Activated effector memory CD4-positive, alpha-beta T cell treated with anti-CD3 and anti-CD28 coated beads, Interleukin-2, amount 50 U/mL, for 16 hours (primary cell): ENCODE measurements around the gene EFNA3.

ENCODE experiments used
- DNase-seq: peaks from one replicate; pipeline ENCODE4 v3.0.0-alpha.2; 2020

The EFNA3 gene

GRCh38 chr1:155085504-155086127 lies 7.0 kb downstream of the EFNA3 start:
- peak; percentile 92 for DNase-seq

GRCh38 chr1:155086128-155086741 lies 7.6 kb downstream of the EFNA3 start:
- peak; percentile 93 for DNase-seq

GRCh38 chr1:155086856-155087535 lies 8.4 kb downstream of the EFNA3 start:
- no peak for DNase-seq

GRCh38 chr1:155091071-155092051 lies 12.7 kb downstream of the EFNA3 start:
- peak; percentile 93 for DNase-seq

DNA sequence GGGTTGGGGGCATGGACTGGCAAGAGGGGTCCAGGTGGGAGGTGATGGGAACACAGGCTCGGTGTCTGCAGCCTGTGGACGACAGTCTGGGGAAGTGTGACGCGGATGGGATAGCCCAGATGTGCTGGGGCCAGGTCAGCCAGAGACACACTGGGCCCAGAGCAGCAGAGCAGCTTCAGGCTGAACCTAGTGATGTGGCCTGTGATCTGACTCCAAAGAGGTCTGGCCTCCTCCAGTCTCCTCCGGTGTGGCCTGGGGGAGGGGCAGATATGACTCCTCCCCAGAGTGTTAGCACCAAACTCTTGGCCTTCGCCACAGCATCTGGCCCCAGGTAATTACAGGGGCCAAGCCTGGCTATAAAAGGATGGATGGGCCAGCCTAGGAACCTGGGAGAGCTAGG lies 13.5 kb downstream of the EFNA3 start:
- no peak for DNase-seq

DNA sequence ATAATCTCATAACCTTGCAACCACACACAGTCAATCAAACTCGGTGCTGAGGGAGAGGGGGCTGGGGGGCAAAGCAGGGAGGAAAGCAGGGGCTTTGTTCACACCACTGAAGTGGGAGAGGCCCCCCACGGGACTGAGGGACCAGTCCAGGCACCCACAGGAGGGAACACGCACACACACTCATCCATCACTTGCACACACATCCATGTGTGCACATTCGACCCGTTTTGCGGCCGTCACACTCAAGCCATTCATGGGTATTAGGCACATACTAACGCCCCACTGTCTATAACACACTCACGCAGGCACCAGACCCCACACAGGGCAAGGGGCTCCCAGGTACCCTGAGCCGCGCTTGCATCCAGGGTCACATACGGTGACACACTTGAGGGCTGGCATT lies 14.0 kb downstream of the EFNA3 start:
- no peak for DNase-seq

- no peak for DNase-seq
Observed at GRCh38 chr1:155093911-155094621, 15.4 kb downstream of the EFNA3 start.

GRCh38 chr1:155094622-155094948 lies 15.9 kb downstream of the EFNA3 start:
- no peak for DNase-seq

DNA sequence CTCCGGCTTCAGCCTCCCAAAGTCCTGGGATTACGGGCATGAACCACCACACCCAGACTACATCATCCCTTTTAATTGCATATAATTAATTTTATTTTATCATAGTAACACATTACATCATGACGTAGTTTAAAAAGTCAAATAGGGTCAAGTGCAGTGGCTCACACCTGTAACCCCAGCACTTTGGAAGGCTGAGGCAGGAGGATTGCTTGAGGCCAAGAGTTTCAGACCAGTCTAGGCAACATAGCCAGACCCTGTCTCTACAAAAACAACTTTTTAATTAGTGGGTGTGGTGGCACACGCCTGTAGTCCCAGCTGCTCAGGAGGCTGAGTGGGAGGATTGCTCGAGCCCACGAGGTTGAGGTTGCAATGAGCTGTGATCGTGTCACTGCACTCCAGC lies 20.7 kb downstream of the EFNA3 start:
- no peak for DNase-seq

GRCh38 chr1:155103325-155103724 lies 24.7 kb downstream of the EFNA3 start:
- DNase-seq: no peak

- no peak for DNase-seq
Observed at GRCh38 chr1:155104605-155105534, 26.2 kb downstream of the EFNA3 start.

DNA sequence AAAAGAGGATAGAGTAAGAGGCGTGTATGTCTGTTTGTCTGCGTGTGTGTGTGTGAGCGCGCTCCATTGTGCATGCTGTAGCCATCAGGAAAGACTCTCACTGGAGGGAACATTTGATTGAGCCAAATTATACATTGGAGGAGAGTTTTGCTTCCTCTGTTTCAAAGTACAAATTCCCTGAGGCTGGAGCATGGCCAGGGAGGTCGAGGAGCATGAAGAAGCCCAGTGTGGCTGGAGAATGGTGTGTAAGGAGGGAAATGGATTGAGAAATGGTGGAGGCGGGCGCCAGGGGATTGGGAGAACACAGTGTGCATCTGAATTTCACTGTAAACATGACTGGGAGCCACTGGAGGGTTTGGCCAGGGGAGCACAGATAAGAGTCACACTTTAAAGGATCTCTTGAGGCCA lies 27.0 kb downstream of the EFNA3 start:
- no peak for DNase-seq

GRCh38 chr1:155106862-155107261 lies 28.2 kb downstream of the EFNA3 start:
- no peak for DNase-seq

DNA sequence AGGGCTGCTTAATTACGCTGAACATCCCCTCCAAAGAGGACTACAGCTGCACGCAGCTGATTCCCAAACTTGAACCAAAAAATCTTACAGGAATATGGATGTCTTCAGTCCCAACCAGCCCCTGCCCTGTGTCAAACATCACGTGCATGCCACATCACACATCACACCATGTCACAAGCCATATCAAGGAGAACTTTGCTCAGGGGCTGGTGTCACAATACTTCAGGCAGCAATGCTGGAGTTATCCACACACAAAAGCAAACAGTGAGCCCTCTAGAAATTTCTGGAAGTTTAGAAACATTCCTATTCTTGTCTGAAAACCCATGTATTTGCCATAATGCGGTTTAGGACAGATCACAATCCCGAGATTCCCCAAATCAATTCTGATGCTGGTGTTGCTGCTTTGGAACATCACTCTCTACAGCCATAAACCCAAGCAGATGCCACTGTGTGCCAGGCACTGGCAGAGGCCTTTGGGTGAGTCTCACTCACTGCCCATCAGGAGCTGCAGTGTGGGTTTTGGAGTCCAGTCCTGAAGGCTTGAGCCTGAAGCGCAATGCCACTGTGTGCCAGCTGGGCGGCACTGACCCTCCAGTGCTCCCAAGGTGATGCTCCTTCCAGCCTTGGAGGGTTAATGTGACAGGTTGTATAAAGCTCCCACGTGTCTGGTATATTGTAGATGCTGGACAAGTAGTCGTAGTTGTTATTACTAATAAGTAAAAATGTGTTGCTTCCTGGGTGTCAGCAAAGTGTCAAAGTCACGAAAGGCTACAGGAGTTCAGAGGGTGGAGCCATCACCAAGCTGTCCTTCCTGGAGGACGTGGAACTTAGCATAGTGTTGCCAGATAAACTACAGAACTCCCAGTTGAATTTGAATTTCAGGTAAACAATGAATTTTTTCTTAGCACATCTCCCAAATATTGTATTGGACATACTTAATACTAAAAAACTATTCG lies 28.9 kb downstream of the EFNA3 start:
- DNase-seq: no peak

DNA sequence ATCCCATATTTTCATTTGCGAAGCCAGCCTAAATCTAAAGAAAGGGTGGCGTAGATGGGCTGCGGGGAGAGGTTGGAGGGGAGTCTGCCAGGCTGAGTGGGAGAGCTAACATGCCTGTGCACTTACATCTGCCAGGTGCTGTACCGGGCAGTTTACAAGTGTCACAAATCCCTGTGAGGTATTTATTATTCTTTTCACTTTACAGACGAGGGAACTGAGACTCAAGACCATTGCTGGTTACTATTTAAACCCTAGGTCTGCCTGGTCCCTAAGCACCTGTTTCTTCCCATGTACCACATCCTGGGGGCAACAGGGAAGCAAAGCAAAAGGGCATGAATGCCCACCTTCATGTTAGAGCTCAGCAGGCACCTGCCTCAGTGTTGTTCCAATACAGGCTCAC lies 29.7 kb downstream of the EFNA3 start:
- no peak for DNase-seq

- no peak for DNase-seq
Observed at GRCh38 chr1:155110381-155110780, 31.7 kb downstream of the EFNA3 start.

- no peak for DNase-seq
Observed at GRCh38 chr1:155110826-155111225, 32.2 kb downstream of the EFNA3 start.

- no peak for DNase-seq
Observed at GRCh38 chr1:155113450-155113980, 34.9 kb downstream of the EFNA3 start.

DNA sequence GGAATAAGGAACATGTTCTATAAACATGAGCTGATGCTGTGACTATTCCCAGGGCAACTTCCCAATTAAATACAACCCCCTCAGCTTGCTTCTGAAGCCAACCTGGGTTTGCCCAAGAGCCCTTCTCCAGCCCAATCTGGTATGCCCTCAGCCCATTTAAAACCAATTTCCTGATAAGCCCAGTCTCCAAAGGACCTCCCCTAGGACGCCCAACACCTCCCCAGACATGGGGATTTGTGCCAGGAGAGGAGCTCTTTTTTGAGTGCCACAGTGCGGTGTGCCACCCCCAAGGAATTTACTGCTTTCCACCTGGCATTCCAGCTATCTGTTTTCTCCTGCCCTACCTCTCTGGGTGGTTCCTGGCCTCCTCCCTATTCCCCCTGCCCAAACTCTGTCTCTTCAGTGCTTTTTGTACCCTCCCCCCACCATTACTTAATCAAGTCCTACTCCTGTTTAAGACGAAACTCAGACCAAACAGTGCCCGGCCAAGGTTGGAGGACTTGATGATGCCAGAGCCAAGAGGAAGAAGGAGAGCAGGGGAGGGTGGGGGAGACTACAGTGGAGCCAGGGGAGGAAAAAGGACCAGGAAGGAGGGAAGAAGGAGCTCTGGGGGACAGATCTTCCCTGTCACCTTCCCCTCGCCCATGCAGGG lies 37.6 kb downstream of the EFNA3 start:
- no peak for DNase-seq
